Thyroid gland (tissue), 4 donors: Measurements from ENCODE around the gene CCDC97. TPM values are rescaled to one million over a fixed set of nuclear protein-coding genes. Genes with fewer than 3 reads are reported as not detected.

Experiments
- DNase-seq, 2 donors: peaks; one replicate each; pipeline ENCODE4 v3.0.0-alpha.2; 2019
- H3K27ac ChIP-seq, 3 donors: fragments of 200-600 bp; sonication (generic); 1 replicate in 2 of 3; 2 replicates in 1 of 3; pipeline ENCODE4 v1.5.1; 2016 to 2019; ENCODE audit warnings: mild to moderate bottlenecking in 1 of 3, moderate library complexity in 1 of 3
- H3K27me3 ChIP-seq: fragments of 200-600 bp; sonication (generic); one replicate; pipeline ENCODE4 v1.5.1; 2019
- H3K36me3 ChIP-seq, 2 donors: fragments of 200-600 bp; sonication (generic); one replicate each; pipeline ENCODE4 v1.5.1; 2016 to 2019
- H3K4me1 ChIP-seq, 2 donors: fragments of 200-600 bp; sonication (generic); one replicate each; pipeline ENCODE4 v1.5.1; 2017 to 2019
- H3K4me3 ChIP-seq, 3 donors: fragments of 200-600 bp; sonication (generic); replicated peaks in 1 of 3; 1 replicate in 2 of 3; 2 replicates in 1 of 3; pipeline ENCODE4 v1.5.1; 2016; ENCODE audit warnings: mild to moderate bottlenecking in 1 of 3
- H3K9me3 ChIP-seq: fragments of 200-600 bp; sonication (generic); one replicate; pipeline ENCODE4 v1.5.1; 2017
- POLR2A ChIP-seq, 2 donors: fragments of 450-650 bp; IDR thresholded peaks; one replicate each; pipeline ENCODE4 v1.6.1; 2017; ENCODE audit warnings: antibody characterized with exemption in 2 of 2, mild to moderate bottlenecking in 2 of 2, moderate library complexity in 1 of 2
- WGBS, 2 donors: methylation state at CpG; one replicate each; pipeline ENCODE4 v1.1.5; 2017; 5-methylcytosine and 5-hydroxymethylcytosine counted together
- intact Hi-C: fragments of 100-400 bp; cut with DNase I; formaldehyde crosslinking; loops from one replicate; pipeline ENCODE4 v1.15.1; 2023
- total RNA-seq, 4 donors: library from RNA; depleted of rRNA; stranded (reverse); fragments of >200 nt; gene quantifications; one replicate each; pipeline ENCODE4 v1.2.3, GENCODE V29; 2016
- TF ChIP-seq, protein P1 (sequence below), 6 experiments: fragments of 200-600 bp in 3 of 6; fragments of 450-650 bp in 3 of 6; sonication (generic) in 3 of 6; IDR thresholded peaks; one replicate each; pipeline ENCODE4 v1.5.1; 2016 to 2019; ENCODE audit warnings: antibody characterized with exemption in 6 of 6, mild to moderate bottlenecking in 2 of 6, inconsistent platforms in 1 of 6, moderate library complexity in 1 of 6

The CCDC97 gene
- total RNA-seq, 4 donors from 2014 or later: 10.6 to 22.0 (median 19.3) TPM

GRCh38 chr19:41294393-41294792, 15.6 kb upstream of the CCDC97 start:
- intact Hi-C loops: no loop called here
- WGBS, 2 donors: 96 to 99% methylated on average over 10 of the region's 10 CpGs
- Histone ChIP-seq H3K4me1 (peaks cover 17 to 35% of the 10 kb centered on the region in 2 donors), H3K27ac (no peak overlapping the region), H3K36me3 (peaks cover 64 to 73% of the 10 kb centered on the region in 2 donors), H3K4me3 (no peak overlapping the region), H3K27me3 (no peaks in the 10 kb centered on the region), H3K9me3 (no peaks in the 10 kb centered on the region)
- TF ChIP-seq POLR2A (IDR thresholded peaks at IDR 0.05): no peak
- TF ChIP-seq, protein P1, sequence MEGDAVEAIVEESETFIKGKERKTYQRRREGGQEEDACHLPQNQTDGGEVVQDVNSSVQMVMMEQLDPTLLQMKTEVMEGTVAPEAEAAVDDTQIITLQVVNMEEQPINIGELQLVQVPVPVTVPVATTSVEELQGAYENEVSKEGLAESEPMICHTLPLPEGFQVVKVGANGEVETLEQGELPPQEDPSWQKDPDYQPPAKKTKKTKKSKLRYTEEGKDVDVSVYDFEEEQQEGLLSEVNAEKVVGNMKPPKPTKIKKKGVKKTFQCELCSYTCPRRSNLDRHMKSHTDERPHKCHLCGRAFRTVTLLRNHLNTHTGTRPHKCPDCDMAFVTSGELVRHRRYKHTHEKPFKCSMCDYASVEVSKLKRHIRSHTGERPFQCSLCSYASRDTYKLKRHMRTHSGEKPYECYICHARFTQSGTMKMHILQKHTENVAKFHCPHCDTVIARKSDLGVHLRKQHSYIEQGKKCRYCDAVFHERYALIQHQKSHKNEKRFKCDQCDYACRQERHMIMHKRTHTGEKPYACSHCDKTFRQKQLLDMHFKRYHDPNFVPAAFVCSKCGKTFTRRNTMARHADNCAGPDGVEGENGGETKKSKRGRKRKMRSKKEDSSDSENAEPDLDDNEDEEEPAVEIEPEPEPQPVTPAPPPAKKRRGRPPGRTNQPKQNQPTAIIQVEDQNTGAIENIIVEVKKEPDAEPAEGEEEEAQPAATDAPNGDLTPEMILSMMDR (IDR thresholded peaks at IDR 0.05): no peak
- DNase-seq: no peak

DNA sequence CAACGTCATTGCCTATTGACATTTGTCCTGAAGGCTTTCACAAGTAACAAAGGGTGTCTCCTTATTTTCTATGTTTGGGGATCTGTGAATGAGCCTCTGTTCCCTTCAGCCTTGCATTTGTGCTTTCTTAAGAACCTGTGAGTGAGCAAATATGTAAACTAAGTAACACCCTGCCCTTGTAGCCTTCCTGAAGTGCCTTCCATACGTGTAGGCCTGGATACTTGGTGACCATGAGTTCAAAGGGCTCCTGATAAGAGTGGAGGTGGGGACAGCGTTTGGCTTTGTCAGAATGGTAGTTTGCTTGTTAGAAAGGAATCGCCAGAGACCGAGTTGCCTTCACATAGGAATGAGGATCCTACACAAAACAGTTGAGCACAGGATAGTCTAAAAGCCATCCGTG, 14.5 kb upstream of the CCDC97 start:
- intact Hi-C loops: no loop called here
- Histone ChIP-seq H3K4me3 (no peak overlapping the region), H3K27ac (peak overlapping the region in 1 of 3 donors; percentile 73), H3K27me3 (no peaks in the 10 kb centered on the region), H3K4me1 (peaks cover 23 to 46% of the 10 kb centered on the region in 2 donors), H3K36me3 (peaks cover 54 to 68% of the 10 kb centered on the region in 2 donors), H3K9me3 (no peaks in the 10 kb centered on the region)
- no peak for TF ChIP-seq POLR2A (IDR thresholded peaks at IDR 0.05)
- TF ChIP-seq, protein P1 (IDR thresholded peaks at IDR 0.05): no peak
- WGBS, 2 donors: 79 to 88% methylated on average over 6 of the region's 6 CpGs
- DNase-seq: no peak

- peak overlapping the region in 2 of 3 donors; percentile 63 to 73 for H3K27ac ChIP-seq
- peaks cover 23 to 51% of the 10 kb centered on the region in 2 donors for H3K4me1 ChIP-seq
- no peak for DNase-seq
- TF ChIP-seq POLR2A (IDR thresholded peaks at IDR 0.05): no peak
- TF ChIP-seq, protein P1 (IDR thresholded peaks at IDR 0.05): no peak
- H3K36me3 ChIP-seq: peaks cover 52 to 69% of the 10 kb centered on the region in 2 donors
- no peaks in the 10 kb centered on the region for H3K27me3 ChIP-seq
- no peaks in the 10 kb centered on the region for H3K9me3 ChIP-seq
- 58 to 70% methylated on average over 2 of the region's 2 CpGs for WGBS, 2 donors
- H3K4me3 ChIP-seq: no peak overlapping the region
- intact Hi-C loops: no loop called here
Observed at GRCh38 chr19:41296433-41296871, 13.5 kb upstream of the CCDC97 start.

GRCh38 chr19:41297628-41298347, 12.2 kb upstream of the CCDC97 start:
- no peak for DNase-seq
- H3K27me3 ChIP-seq: no peaks in the 10 kb centered on the region
- H3K4me1 ChIP-seq: peaks cover 23 to 51% of the 10 kb centered on the region in 2 donors
- intact Hi-C loops: no loop called here
- peak overlapping the region; percentile 37 to 73 (median 63) for H3K27ac ChIP-seq
- no peaks in the 10 kb centered on the region for H3K9me3 ChIP-seq
- peaks cover 49 to 65% of the 10 kb centered on the region in 2 donors for H3K36me3 ChIP-seq
- H3K4me3 ChIP-seq: no peak overlapping the region
- TF ChIP-seq POLR2A (IDR thresholded peaks at IDR 0.05): no peak
- TF ChIP-seq, protein P1 (IDR thresholded peaks at IDR 0.05): no peak
- 76 to 80% methylated on average over 7 of the region's 7 CpGs for WGBS, 2 donors

- Histone ChIP-seq H3K36me3 (peaks cover 47 to 65% of the 10 kb centered on the region in 2 donors), H3K9me3 (no peaks in the 10 kb centered on the region), H3K4me3 (no peak overlapping the region), H3K27me3 (no peaks in the 10 kb centered on the region), H3K4me1 (peaks cover 23 to 51% of the 10 kb centered on the region in 2 donors), H3K27ac (peak overlapping the region; percentile 37 to 73 (median 63))
- DNase-seq: peak; percentile 50 to 58
- intact Hi-C loops: no loop called here
- 30 to 31% methylated on average over 4 of the region's 4 CpGs for WGBS, 2 donors
- no peak for TF ChIP-seq POLR2A (IDR thresholded peaks at IDR 0.05)
- TF ChIP-seq, protein P1 (IDR thresholded peaks at IDR 0.05): no peak
Observed at GRCh38 chr19:41298348-41298964, 11.5 kb upstream of the CCDC97 start.
